HepG2 (cell line): ENCODE measurements around the gene ABT1. TPM values are rescaled to one million over a fixed set of nuclear protein-coding genes. Genes with fewer than 3 reads are reported as not detected.

Source experiments
- ATAC-seq: fragments of 200-7000 bp; cut with Tn5 transposase; 3 replicates; pipeline ENCODE4 v1.9.1; 2020; ENCODE audit warnings: mild to moderate bottlenecking, moderate library complexity
- BruUV-seq: library from RNA; stranded (reverse); fragments of 400-500 nt; replicated peaks from 2 replicates; lab custom pipeline; 2021; lab: Mats Ljungman, UMichigan
- CTCF ChIA-PET: fragments of 300-600 bp; formaldehyde crosslinking; extraction: SDS; loops from one replicate; lab custom pipeline; 2021; ENCODE audit warnings: low total read pairs, inconsistent platforms, low intra/inter-chr PET ratio; lab: Yijun Ruan, JAX
- POLR2A ChIA-PET: fragments of 350-600 bp; sonication (Branson Sonifier 250); formaldehyde crosslinking; loops from one replicate; lab custom pipeline; 2020; ENCODE audit warnings: antibody characterized with exemption, inconsistent platforms; lab: Yijun Ruan, JAX
- DNase-seq: peaks from one replicate; pipeline ENCODE4 v3.0.0-alpha.2; 2015; ENCODE audit warnings: low spot score
- FAIRE-seq: peaks from 3 replicates; lab custom pipeline; 2011; peaks lifted over from hg19 to GRCh38; lab: Jason Lieb, UNC
- H2AFZ ChIP-seq: one replicate; pipeline ENCODE4 v1.6.1; 2011; ENCODE audit warnings: low read length, inconsistent platforms
- H3K27ac ChIP-seq: fragments of 300-600 bp; 3 replicates; pipeline ENCODE4 v1.8.0; 2011; ENCODE audit warnings: mixed run types, mild to moderate bottlenecking, mixed read lengths, low read length, inconsistent platforms; ENCODE audit not compliant: insufficient read depth; ENCODE audit errors: extremely low read length
- H3K27me3 ChIP-seq, 2 experiments: fragments of 200-600 bp in 1 of 2; 2 replicates in 1 of 2; 3 replicates in 1 of 2; pipeline versions ENCODE4 v1.6.0 to v1.8.0; 2011; ENCODE audit warnings: low read length in 2 of 2, mild to moderate bottlenecking in 2 of 2, moderate library complexity in 2 of 2, inconsistent platforms in 1 of 2; ENCODE audit not compliant: insufficient read depth in 2 of 2, control insufficient read depth in 1 of 2
- H3K36me3 ChIP-seq, 2 experiments: fragments of 200-600 bp in 1 of 2; replicated peaks in 1 of 2; 2 replicates in 1 of 2; 3 replicates in 1 of 2; pipeline versions ENCODE4 v1.5.1 to v1.8.0; 2011; ENCODE audit warnings: low read length in 2 of 2, inconsistent platforms in 1 of 2; ENCODE audit not compliant: insufficient read depth in 2 of 2, control insufficient read depth in 1 of 2
- H3K4me1 ChIP-seq: 2 replicates; pipeline ENCODE4 v1.5.1; 2012; ENCODE audit warnings: low read length, inconsistent platforms; ENCODE audit not compliant: insufficient read depth
- H3K4me2 ChIP-seq: 2 replicates; pipeline ENCODE4 v1.6.0; 2011; ENCODE audit warnings: low read depth, low read length, inconsistent platforms
- H3K4me3 ChIP-seq, 3 experiments: fragments of 200-600 bp in 1 of 3; sonication (generic), shearing (Covaris generic) in 1 of 3; replicated peaks in 1 of 3; 2 replicates each; pipeline ENCODE4 v1.5.1; 2011 to 2016; ENCODE audit warnings: low read length in 3 of 3, inconsistent platforms in 2 of 3, low read depth in 2 of 3, mild to moderate bottlenecking in 2 of 3, control low read depth in 1 of 3, mixed read lengths in 1 of 3; ENCODE audit not compliant: insufficient read depth in 1 of 3
- H3K79me2 ChIP-seq: one replicate; pipeline ENCODE4 v1.6.1; 2011; ENCODE audit warnings: low read length, inconsistent platforms; ENCODE audit not compliant: insufficient read depth
- H3K9ac ChIP-seq: 2 replicates; pipeline ENCODE4 v1.6.0; 2011; ENCODE audit warnings: mild to moderate bottlenecking, low read depth, low read length, inconsistent platforms; ENCODE audit not compliant: insufficient read depth
- H3K9me3 ChIP-seq: 2 replicates; pipeline ENCODE4 v1.5.1; 2012; ENCODE audit warnings: mild to moderate bottlenecking, low read length
- H4K20me1 ChIP-seq: 2 replicates; pipeline ENCODE4 v1.6.0; 2011; ENCODE audit warnings: inconsistent platforms, mild to moderate bottlenecking, low read length, moderate library complexity; ENCODE audit not compliant: insufficient read depth
- PAF1 ChIP-seq: IDR thresholded peaks from 2 replicates; pipeline ENCODE4 v1.6.1; 2016; ENCODE audit warnings: missing genetic modification reagents, missing compliant biosample characterization
- PHF8 ChIP-seq: sonication (generic); formaldehyde crosslinking; IDR thresholded peaks from 2 replicates; pipeline ENCODE4 v1.5.0; 2020; ENCODE audit warnings: missing genetic modification reagents
- PLRG1 ChIP-seq: fragments of 450-650 bp; conservative IDR thresholded peaks from 2 replicates; pipeline ENCODE4 v1.6.1; 2016
- SSRP1 ChIP-seq: IDR thresholded peaks from 2 replicates; pipeline ENCODE4 v1.6.1; 2016; ENCODE audit warnings: control low read depth
- ZNF678 ChIP-seq: sonication (generic); formaldehyde crosslinking; IDR thresholded peaks from 2 replicates; pipeline ENCODE4 v1.4.0; 2020; ENCODE audit warnings: mild to moderate bottlenecking, missing genetic modification reagents
- ZNF839 ChIP-seq: sonication (generic); formaldehyde crosslinking; IDR thresholded peaks from 2 replicates; pipeline ENCODE4 v1.4.0; 2020; ENCODE audit warnings: missing genetic modification reagents, mild to moderate bottlenecking, borderline replicate concordance
- WGBS: methylation state at CpG from one replicate; pipeline ENCODE4 v1.1.6; 2017; ENCODE audit warnings: low lambda C conversion rate; 5-methylcytosine and 5-hydroxymethylcytosine counted together
- in situ Hi-C: cut with HindIII; loops from 2 replicates; pipeline ENCODE4 v1.10.0; 2017; ENCODE audit warnings: low pct_unique_long_range_greater_than_20kb; ENCODE audit not compliant: extremely low pct_ligation_motif_present
- intact Hi-C: fragments of 100-400 bp; cut with micrococcal nuclease; formaldehyde crosslinking; loops from one replicate; pipeline ENCODE4 v1.10.0; 2022; ENCODE audit not compliant: unreplicated experiment
- polyA plus RNA-seq, 8 experiments: library from polyadenylated mRNA; depleted of rRNA in 3 of 8; stranded (reverse) in 7 of 8; unstranded in 1 of 8; fragments of >200 nt; fragmentation: Illumina TruSeq in 4 of 8; extraction: Trizol in 4 of 8; gene quantifications; 2 replicates each; pipeline versions ENCODE4 v1.2.1 to v1.2.3, GENCODE V29; 2011 to 2016; ENCODE audit warnings: low read depth in 4 of 8, missing spikeins in 1 of 8, mixed read lengths in 1 of 8; ENCODE audit not compliant: insufficient read depth in 1 of 8
- total RNA-seq, 5 experiments: library from RNA; depleted of rRNA; stranded (reverse); fragments of >200 nt; fragmentation: Illumina TruSeq; extraction: Trizol; gene quantifications; 2 replicates each; pipeline ENCODE4 v1.2.3, GENCODE V29; 2016; ENCODE audit warnings: low read depth in 1 of 5
- TF ChIP-seq, protein P1 (sequence below): sonication (generic); formaldehyde crosslinking; IDR thresholded peaks from 2 replicates; pipeline ENCODE4 v1.5.0; 2020; ENCODE audit warnings: missing genetic modification reagents

The ABT1 gene
- total and polyA plus RNA-seq, 2 of the 13 experiments (the other 11 are each of a cell fraction or from before 2014, with no cell fraction given) = 38.4 TPM

DNA sequence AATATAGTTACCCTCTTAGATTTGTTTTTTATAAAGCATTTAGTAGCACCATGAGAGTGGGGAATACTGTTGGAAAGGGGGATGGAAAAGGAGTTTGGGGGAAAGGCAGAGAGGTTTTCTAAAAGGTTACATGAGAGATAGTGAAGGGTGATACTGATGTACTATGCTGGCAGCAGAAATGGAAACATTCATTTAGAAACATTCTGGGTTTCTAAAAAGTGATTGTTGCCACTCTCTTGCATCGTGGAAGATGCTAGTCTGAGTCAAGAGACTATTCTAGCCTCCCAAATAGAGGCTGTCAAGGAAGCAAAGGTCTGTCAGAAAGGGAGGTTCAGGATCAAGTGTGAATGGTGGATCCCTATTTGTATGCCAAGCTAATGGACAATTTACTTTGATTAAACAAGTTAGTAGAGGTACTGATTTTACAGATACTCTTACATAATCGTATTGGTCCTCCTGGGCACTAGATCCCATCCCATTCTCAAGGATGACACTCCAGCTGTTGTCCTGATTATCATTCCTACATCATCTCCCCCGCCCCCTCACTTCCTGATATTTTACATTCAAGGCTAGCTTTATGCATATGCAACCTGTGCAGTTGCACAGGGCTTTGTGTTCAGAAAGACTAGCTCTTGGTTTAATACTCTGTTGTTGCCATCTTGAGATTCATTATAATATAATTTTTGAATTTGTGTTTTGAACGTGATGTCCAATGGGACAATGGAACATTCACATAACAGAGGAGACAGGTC, 15.4 kb upstream of the ABT1 start:
- POLR2A ChIA-PET = no interaction called here
- no peaks in the 10 kb centered on the region for H3K9me3 ChIP-seq
- no peak overlapping the region for H3K9ac ChIP-seq
- no TSS peak for BruUV-seq
- no peak for TF ChIP-seq SSRP1 (CRISPR knock-in tag)
- no peak for TF ChIP-seq ZNF839
- TF ChIP-seq, protein P1, sequence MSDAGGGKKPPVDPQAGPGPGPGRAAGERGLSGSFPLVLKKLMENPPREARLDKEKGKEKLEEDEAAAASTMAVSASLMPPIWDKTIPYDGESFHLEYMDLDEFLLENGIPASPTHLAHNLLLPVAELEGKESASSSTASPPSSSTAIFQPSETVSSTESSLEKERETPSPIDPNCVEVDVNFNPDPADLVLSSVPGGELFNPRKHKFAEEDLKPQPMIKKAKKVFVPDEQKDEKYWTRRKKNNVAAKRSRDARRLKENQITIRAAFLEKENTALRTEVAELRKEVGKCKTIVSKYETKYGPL (CRISPR knock-in tag) = no peak
- no peak for TF ChIP-seq ZNF678 (CRISPR knock-in tag)
- TF ChIP-seq PAF1 (CRISPR knock-in tag) = no peak
- H3K79me2 ChIP-seq = no peaks in the 10 kb centered on the region
- no peak overlapping the region for H3K4me3 ChIP-seq
- CTCF ChIA-PET = no interaction called here
- in situ Hi-C loops (no loop called here), intact Hi-C loops (no loop called here)
- ATAC-seq = no peak
- H4K20me1 ChIP-seq = no peaks in the 10 kb centered on the region
- 0 out of 5 replicates have a peak, but pooled peaks cover 0 to 1% of the 10 kb centered on the region in 2 experiments for H3K27me3 ChIP-seq
- H3K4me2 ChIP-seq = no peak overlapping the region
- FAIRE-seq = no peak
- H2AFZ ChIP-seq = no peak overlapping the region
- no peaks in the 10 kb centered on the region for H3K36me3 ChIP-seq
- whole genome bisulfite sequencing = 1% methylated on average over 4 of the region's 4 CpGs
- DNase-seq = no peak
- no peak overlapping the region for H3K27ac ChIP-seq
- H3K4me1 ChIP-seq = peaks cover 11% of the 10 kb centered on the region

DNA sequence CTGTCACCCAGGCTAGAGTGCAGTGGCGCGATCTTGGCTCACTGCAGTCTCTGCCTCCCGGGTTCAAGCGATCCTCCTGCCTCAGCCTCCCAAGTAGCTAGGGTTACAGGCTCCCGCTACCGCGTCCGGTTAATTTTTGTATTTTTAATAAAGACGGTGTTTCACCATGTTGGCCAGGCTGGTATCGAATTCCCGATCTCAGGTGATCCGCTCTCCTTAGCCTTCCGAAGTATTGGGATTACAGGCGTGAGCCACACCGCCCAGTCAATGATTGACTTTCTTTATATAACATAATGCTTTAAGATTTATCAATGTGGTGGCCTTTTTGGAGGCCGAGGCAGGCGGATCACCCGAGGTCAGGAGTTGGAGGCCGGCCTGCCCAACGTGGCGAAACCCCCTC, 7.8 kb upstream of the ABT1 start:
- CTCF ChIA-PET = no interaction called here

More for the DNA sequence above, 7.8 kb upstream of the ABT1 start:
- H4K20me1 ChIP-seq = no peaks in the 10 kb centered on the region
- no peaks in the 10 kb centered on the region for H3K36me3 ChIP-seq
- H3K4me3 ChIP-seq = no peak overlapping the region
- in situ Hi-C loops = no loop called here
- no peaks in the 10 kb centered on the region for H3K9me3 ChIP-seq
- no peak overlapping the region for H3K27ac ChIP-seq
- intact Hi-C loops = no loop called here
- POLR2A ChIA-PET = no interaction called here
- no peak for ATAC-seq
- H3K4me2 ChIP-seq = no peak overlapping the region
- WGBS = 74% methylated on average over 21 of the region's 21 CpGs
- H3K9ac ChIP-seq = no peak overlapping the region
- FAIRE-seq = no peak
- BruUV-seq = no TSS peak
- TF ChIP-seq PHF8 (CRISPR knock-in tag) (no peak), PLRG1 (no peak)
- no peak overlapping the region for H2AFZ ChIP-seq
- H3K79me2 ChIP-seq = no peaks in the 10 kb centered on the region
- no peak for DNase-seq
- H3K4me1 ChIP-seq = peaks cover 7% of the 10 kb centered on the region
- no peaks in the 10 kb centered on the region for H3K27me3 ChIP-seq
